GM23338 (cell line): ENCODE data around the gene PRELP. TPM values are rescaled to one million over a fixed set of nuclear protein-coding genes. Genes with fewer than 3 reads are reported as not detected.
A peak's percentile ranks its signal among the peaks of the same experiment; 100 is the strongest.

Experiments used
- ATAC-seq: fragments of 200-7000 bp; cut with Tn5 transposase; 3 replicates; pipeline ENCODE4 v1.9.1; 2020
- DNase-seq: peaks from one replicate; pipeline ENCODE4 v3.0.0-alpha.2; 2015; ENCODE audit warnings: low spot score
- H2AFZ ChIP-seq: fragments of 200-600 bp; sonication (generic); 2 replicates; pipeline ENCODE4 v1.8.0; 2016; ENCODE audit warnings: antibody characterized with exemption, mild to moderate bottlenecking, moderate library complexity
- H3F3A ChIP-seq: fragments of 200-600 bp; sonication (generic); replicated peaks from 2 replicates; pipeline ENCODE4 v1.8.0; 2017; ENCODE audit warnings: antibody characterized with exemption, mixed run types, low read depth
- H3K27ac ChIP-seq: fragments of 200-600 bp; sonication (generic); 2 replicates; pipeline ENCODE4 v1.6.1; 2016; ENCODE audit warnings: low read depth
- H3K27me3 ChIP-seq: fragments of 200-600 bp; sonication (generic); 2 replicates; pipeline ENCODE4 v1.8.0; 2016; ENCODE audit warnings: mild to moderate bottlenecking, mixed run types, moderate library complexity; ENCODE audit not compliant: insufficient read depth
- H3K36me3 ChIP-seq: fragments of 200-600 bp; sonication (generic); 2 replicates; pipeline ENCODE4 v1.8.0; 2016; ENCODE audit warnings: mild to moderate bottlenecking; ENCODE audit not compliant: insufficient read depth
- H3K4me1 ChIP-seq: fragments of 200-600 bp; sonication (generic); 2 replicates; pipeline ENCODE4 v1.8.0; 2016; ENCODE audit warnings: mild to moderate bottlenecking, moderate library complexity; ENCODE audit not compliant: insufficient read depth
- H3K4me2 ChIP-seq: fragments of 200-600 bp; sonication (generic); 2 replicates; pipeline ENCODE4 v1.7.1; 2017; ENCODE audit warnings: mixed run types
- H3K4me3 ChIP-seq: fragments of 200-600 bp; sonication (generic); 2 replicates; pipeline ENCODE4 v1.6.1; 2016; ENCODE audit warnings: mixed run types
- H3K79me2 ChIP-seq: fragments of 200-600 bp; sonication (generic); replicated peaks from 2 replicates; pipeline ENCODE4 v1.8.0; 2017; ENCODE audit warnings: mild to moderate bottlenecking; ENCODE audit not compliant: insufficient read depth
- H3K9me2 ChIP-seq: fragments of 200-600 bp; sonication (generic); 2 replicates; pipeline ENCODE4 v1.8.0; 2017; ENCODE audit not compliant: insufficient read depth
- H4K20me1 ChIP-seq: fragments of 200-600 bp; sonication (generic); replicated peaks from 2 replicates; pipeline ENCODE4 v1.8.0; 2017; ENCODE audit warnings: mild to moderate bottlenecking; ENCODE audit not compliant: insufficient read depth
- H3K27ac Mint-ChIP-seq: 2 replicates; pipeline ENCODE4 v1.8.0; 2020; ENCODE audit warnings: inconsistent platforms, mild to moderate bottlenecking, moderate library complexity, mixed read lengths
- H3K27me3 Mint-ChIP-seq: 3 replicates; pipeline ENCODE4 v1.8.0; 2022; ENCODE audit warnings: low read depth, mild to moderate bottlenecking, moderate library complexity, mixed read lengths, inconsistent platforms; ENCODE audit not compliant: insufficient read depth, poor library complexity
- H3K36me3 Mint-ChIP-seq: 3 replicates; pipeline ENCODE4 v1.8.0; 2021; ENCODE audit warnings: low read depth, mild to moderate bottlenecking, inconsistent platforms, moderate library complexity, mixed read lengths
- H3K4me1 Mint-ChIP-seq: 3 replicates; pipeline ENCODE4 v1.8.0; 2020; ENCODE audit warnings: mild to moderate bottlenecking, inconsistent platforms, mixed read lengths
- H3K4me3 Mint-ChIP-seq: 3 replicates; pipeline ENCODE4 v1.8.0; 2021; ENCODE audit warnings: moderate library complexity, mild to moderate bottlenecking, inconsistent platforms, mixed read lengths
- H3K9me3 Mint-ChIP-seq: 3 replicates; pipeline ENCODE4 v1.8.0; 2020; ENCODE audit warnings: moderate library complexity, mild to moderate bottlenecking, inconsistent platforms, mixed read lengths
- CREB1 ChIP-seq: fragments of 250-450 bp; sonication (Bioruptor Pico); IDR thresholded peaks from 2 replicates; pipeline ENCODE4 v1.5.0; 2020; ENCODE audit warnings: low read depth, mild to moderate bottlenecking, moderate library complexity
- ETS1 ChIP-seq: IDR thresholded peaks from 2 replicates; pipeline ENCODE4 v1.6.1; 2016; ENCODE audit warnings: antibody characterized with exemption
- EZH2 ChIP-seq: fragments of 200-600 bp; sonication (generic); IDR thresholded peaks from one replicate; pipeline ENCODE4 v1.8.0; 2017; ENCODE audit warnings: antibody characterized with exemption, mild to moderate bottlenecking, low read depth; ENCODE audit not compliant: unreplicated experiment
- EZH2phosphoT487 ChIP-seq: fragments of 200-600 bp; sonication (generic); IDR thresholded peaks from one replicate; pipeline ENCODE4 v1.8.1; 2018; ENCODE audit warnings: antibody characterized with exemption; ENCODE audit not compliant: unreplicated experiment
- JUNB ChIP-seq: IDR thresholded peaks from one replicate; pipeline ENCODE4 v1.6.1; 2016; ENCODE audit warnings: antibody characterized with exemption; ENCODE audit not compliant: unreplicated experiment
- NANOG ChIP-seq: IDR thresholded peaks from 2 replicates; pipeline ENCODE4 v1.6.1; 2016; ENCODE audit warnings: antibody characterized with exemption, borderline replicate concordance
- POLR2AphosphoS5 ChIP-seq: IDR thresholded peaks from 2 replicates; pipeline ENCODE4 v1.6.1; 2016; ENCODE audit warnings: antibody characterized with exemption, low read depth
- REST ChIP-seq: IDR thresholded peaks from one replicate; pipeline ENCODE4 v1.6.1; 2018; ENCODE audit warnings: antibody characterized with exemption; ENCODE audit not compliant: unreplicated experiment
- STAT1 ChIP-seq: IDR thresholded peaks from one replicate; pipeline ENCODE4 v1.6.1; 2016; ENCODE audit warnings: antibody characterized with exemption; ENCODE audit not compliant: unreplicated experiment
- ZNF114 ChIP-seq: fragments of 250-450 bp; sonication (Bioruptor Pico); IDR thresholded peaks from 2 replicates; pipeline ENCODE4 v1.5.0; 2020; ENCODE audit warnings: mild to moderate bottlenecking, moderate library complexity
- ZNF331 ChIP-seq: fragments of 250-450 bp; sonication (Bioruptor Pico); IDR thresholded peaks from 2 replicates; pipeline ENCODE4 v1.5.0; 2020; ENCODE audit warnings: low read depth, mild to moderate bottlenecking, moderate library complexity
- ZNF462 ChIP-seq: fragments of 250-450 bp; sonication (Bioruptor Pico); IDR thresholded peaks from 2 replicates; pipeline ENCODE4 v1.5.0; 2020; ENCODE audit warnings: mild to moderate bottlenecking, moderate library complexity
- polyA plus RNA-seq: library from polyadenylated mRNA; unstranded; fragments of >200 nt; fragmentation: Nextera tagmentation; extraction: Ambion mirVana; gene quantifications from 2 replicates; pipeline ENCODE4 v1.2.1, GENCODE V29; 2016
- total RNA-seq: library from RNA; depleted of rRNA; stranded (reverse); fragments of >200 nt; shearing (Covaris generic); gene quantifications from 2 replicates; pipeline ENCODE4 v1.2.3, GENCODE V29; 2014
- TF ChIP-seq, protein P1 (sequence below), 2 experiments: fragments of 200-600 bp in 1 of 2; sonication (generic) in 1 of 2; conservative IDR thresholded peaks; 2 replicates each; pipeline versions ENCODE4 v1.5.1 to v1.6.1; 2016 to 2017; ENCODE audit warnings: antibody characterized with exemption in 2 of 2, low read depth in 2 of 2, mild to moderate bottlenecking in 2 of 2, moderate library complexity in 1 of 2

PRELP gene
- total and polyA plus RNA-seq, 2 experiments from 2014 or later: 0.03 TPM

GRCh38 chr1:203495845-203496244, 20.2 kb downstream of the PRELP start:
- Mint-ChIP-seq H3K27me3 (peaks cover 2% of the 10 kb centered on the region), H3K27ac (0 out of 2 replicates have a peak overlapping the region, but pooled peaks have one; percentile 8), H3K36me3 (no peaks in the 10 kb centered on the region), H3K4me3 (no peak overlapping the region), H3K4me1 (peaks cover 27% of the 10 kb centered on the region), H3K9me3 (no peaks in the 10 kb centered on the region)
- H3K4me2 ChIP-seq: no peak overlapping the region
- no peaks in the 10 kb centered on the region for H3K36me3 ChIP-seq
- H2AFZ ChIP-seq: no peak overlapping the region
- no peak overlapping the region for H3K27ac ChIP-seq
- DNase-seq (no peak), ATAC-seq (no peak)
- no peaks in the 10 kb centered on the region for H3K79me2 ChIP-seq
- no peaks in the 10 kb centered on the region for H3K27me3 ChIP-seq
- H3F3A ChIP-seq: no peaks in the 10 kb centered on the region
- no peaks in the 10 kb centered on the region; the same call in 1 of the 2 replicates for H3K4me1 ChIP-seq
- no peaks in the 10 kb centered on the region for H3K9me2 ChIP-seq
- no peak overlapping the region for H3K4me3 ChIP-seq
- H4K20me1 ChIP-seq: no peaks in the 10 kb centered on the region
- TF ChIP-seq NANOG (no peak), JUNB (no peak), STAT1 (no peak), ETS1 (no peak), CREB1 (no peak), POLR2AphosphoS5 (no peak), ZNF462 (CRISPR knock-in tag) (no peak), ZNF331 (CRISPR knock-in tag) (no peak), EZH2 (no peak), EZH2phosphoT487 (no peak), ZNF114 (CRISPR knock-in tag) (no peak), REST (no peak)
- TF ChIP-seq, protein P1, sequence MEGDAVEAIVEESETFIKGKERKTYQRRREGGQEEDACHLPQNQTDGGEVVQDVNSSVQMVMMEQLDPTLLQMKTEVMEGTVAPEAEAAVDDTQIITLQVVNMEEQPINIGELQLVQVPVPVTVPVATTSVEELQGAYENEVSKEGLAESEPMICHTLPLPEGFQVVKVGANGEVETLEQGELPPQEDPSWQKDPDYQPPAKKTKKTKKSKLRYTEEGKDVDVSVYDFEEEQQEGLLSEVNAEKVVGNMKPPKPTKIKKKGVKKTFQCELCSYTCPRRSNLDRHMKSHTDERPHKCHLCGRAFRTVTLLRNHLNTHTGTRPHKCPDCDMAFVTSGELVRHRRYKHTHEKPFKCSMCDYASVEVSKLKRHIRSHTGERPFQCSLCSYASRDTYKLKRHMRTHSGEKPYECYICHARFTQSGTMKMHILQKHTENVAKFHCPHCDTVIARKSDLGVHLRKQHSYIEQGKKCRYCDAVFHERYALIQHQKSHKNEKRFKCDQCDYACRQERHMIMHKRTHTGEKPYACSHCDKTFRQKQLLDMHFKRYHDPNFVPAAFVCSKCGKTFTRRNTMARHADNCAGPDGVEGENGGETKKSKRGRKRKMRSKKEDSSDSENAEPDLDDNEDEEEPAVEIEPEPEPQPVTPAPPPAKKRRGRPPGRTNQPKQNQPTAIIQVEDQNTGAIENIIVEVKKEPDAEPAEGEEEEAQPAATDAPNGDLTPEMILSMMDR (conservative IDR thresholded peaks at IDR 0.05; ENCODE audit: low read depth in 2 of 2): no peak
